ENCODE measurements around the gene FGF7.

DNA sequence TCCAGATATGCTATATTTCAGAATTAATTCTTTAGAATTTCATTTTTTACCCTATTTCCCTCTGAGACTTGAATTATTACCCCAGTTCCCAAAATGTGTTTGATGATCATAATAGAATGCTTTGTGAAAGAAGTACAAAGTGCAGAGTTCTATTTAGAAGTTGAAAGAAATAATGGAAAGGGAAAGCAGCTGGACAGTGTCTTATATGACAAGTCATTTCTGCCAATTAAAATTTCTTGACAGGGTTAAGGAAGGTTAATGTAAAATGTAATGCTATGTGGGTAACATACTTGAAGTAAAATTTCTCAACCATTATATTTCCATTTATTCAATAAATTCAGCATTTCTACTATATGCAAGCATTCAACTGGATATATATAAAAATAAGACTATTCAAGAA, 33.1 kb downstream of the FGF7 start:
- TF ChIP-seq FOXP2 (optimal IDR thresholded peaks at IDR 0.05; ENCODE audit: borderline replicate concordance, extremely low read depth, extremely low read length, insufficient read depth) (no peak), POLR2AphosphoS5 (IDR thresholded peaks at IDR 0.05; ENCODE audit: low read depth, low read length) (no peak)

Data from PFSK-1 (cell line).